ENCODE results near the gene ERN1.
A peak's percentile ranks its signal among the peaks of the same experiment; 100 is the strongest.

The ERN1 gene

GRCh38 chr17:64004218-64004770 lies 125.7 kb downstream of the ERN1 start:
- no peak for DNase-seq (ENCODE audit: low read depth in 2 of 2)

GRCh38 chr17:64003526-64004121 lies 126.3 kb downstream of the ERN1 start:
- DNase-seq (ENCODE audit: low read depth in 2 of 2): no peak

GRCh38 chr17:64002658-64003525 lies 127.1 kb downstream of the ERN1 start:
- no peak for DNase-seq (ENCODE audit: low read depth in 2 of 2)

- no peak for DNase-seq (ENCODE audit: low read depth in 2 of 2)
Observed at GRCh38 chr17:64001763-64002529, 128.0 kb downstream of the ERN1 start.

GRCh38 chr17:64001091-64001579 lies 128.8 kb downstream of the ERN1 start:
- no peak for DNase-seq (ENCODE audit: low read depth in 2 of 2)

GRCh38 chr17:63999680-64000531 lies 130.0 kb downstream of the ERN1 start:
- DNase-seq (ENCODE audit: low read depth in 2 of 2): no peak

GRCh38 chr17:63998721-63999679 lies 130.9 kb downstream of the ERN1 start:
- DNase-seq (ENCODE audit: low read depth in 2 of 2): peak in 1 of 2 donors; percentile 25

- DNase-seq (ENCODE audit: low read depth in 2 of 2): peak in 1 of 2 donors; percentile 67
Observed at GRCh38 chr17:63998050-63998720, 131.8 kb downstream of the ERN1 start, which contains the start of gene PRR29. Gene PRR29, plus strand, starts transcription at chr17:63998351. Its CDS starts 14 bp downstream, at chr17:63998365.

- DNase-seq (ENCODE audit: low read depth in 2 of 2): no peak
Observed at GRCh38 chr17:63997341-63998048, 132.4 kb downstream of the ERN1 start.

GRCh38 chr17:63996430-63997182 lies 133.3 kb downstream of the ERN1 start:
- DNase-seq (ENCODE audit: low read depth in 2 of 2): no peak

- no peak for DNase-seq (ENCODE audit: low read depth in 2 of 2)
Observed at GRCh38 chr17:63995626-63996025, 134.3 kb downstream of the ERN1 start.

- no peak for DNase-seq (ENCODE audit: low read depth in 2 of 2)
Observed at GRCh38 chr17:63993368-63993985, 136.5 kb downstream of the ERN1 start.

- no peak for DNase-seq (ENCODE audit: low read depth in 2 of 2)
Observed at GRCh38 chr17:63991611-63992010, 138.3 kb downstream of the ERN1 start.

GRCh38 chr17:63989622-63990345 lies 140.2 kb downstream of the ERN1 start:
- DNase-seq (ENCODE audit: low read depth in 2 of 2): no peak

Measured in stimulated activated CD8-positive, alpha-beta memory T cell treated with anti-CD3 and anti-CD28 coated beads, Interleukin-7, amount 100 ng/mL, for 4 hours (primary cell).